ENCODE measurements around the gene CHRND. TPM values are rescaled to one million over a fixed set of nuclear protein-coding genes. Genes with fewer than 3 reads are reported as not detected.

CHRND gene
- total RNA-seq, 4 donors from 2014 or later, result not detected

DNA sequence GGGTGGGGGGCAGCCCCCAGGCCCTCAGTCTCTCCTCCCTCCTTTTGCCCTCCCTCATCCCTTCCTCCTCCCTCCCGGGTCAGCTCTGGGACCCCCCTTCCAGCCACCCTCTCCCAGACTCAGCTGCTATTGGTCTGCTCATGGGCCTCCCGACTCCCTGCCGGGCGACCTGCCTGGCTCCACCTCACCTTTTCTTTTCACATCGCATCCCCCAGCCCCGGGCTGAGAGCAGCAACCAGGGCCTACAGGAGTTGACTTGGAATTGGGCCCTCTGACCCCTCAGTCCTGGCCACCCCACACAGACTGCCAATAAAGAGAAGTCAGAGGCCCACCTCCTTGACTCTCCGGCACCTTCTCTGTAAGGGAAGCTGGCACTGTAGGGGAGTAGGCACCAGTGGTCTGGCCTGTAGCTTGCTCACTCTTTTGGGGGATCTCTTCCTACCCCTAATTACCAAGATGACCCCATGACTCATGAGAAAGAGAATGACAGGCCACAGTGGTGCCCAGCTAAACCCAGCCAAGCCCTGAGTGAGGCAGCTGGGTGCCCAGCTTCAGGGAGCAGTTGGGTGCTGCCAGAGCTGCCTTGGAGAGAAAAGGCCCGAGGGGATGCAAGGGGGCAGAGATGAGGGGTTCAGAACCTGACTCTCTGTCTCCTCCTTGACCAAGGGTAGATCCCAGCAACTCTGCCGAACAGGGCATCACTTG, 36.3 kb upstream of the CHRND start:
- H3K36me3 ChIP-seq, result no peaks in the 10 kb centered on the region
- 64 to 88% methylated on average over 6 to 7 of the region's 9 CpGs for WGBS, 2 donors
- H3K4me1 ChIP-seq, result peaks cover 8 to 31% (median 27%) of the 10 kb centered on the region in 3 donors
- H3K27me3 ChIP-seq, result peaks cover 0 to 67% (median 11%) of the 10 kb centered on the region in 4 donors
- DNase-seq, result no peak
- no peak for TF ChIP-seq POLR2A (IDR thresholded peaks at IDR 0.05)
- TF ChIP-seq, protein P1, sequence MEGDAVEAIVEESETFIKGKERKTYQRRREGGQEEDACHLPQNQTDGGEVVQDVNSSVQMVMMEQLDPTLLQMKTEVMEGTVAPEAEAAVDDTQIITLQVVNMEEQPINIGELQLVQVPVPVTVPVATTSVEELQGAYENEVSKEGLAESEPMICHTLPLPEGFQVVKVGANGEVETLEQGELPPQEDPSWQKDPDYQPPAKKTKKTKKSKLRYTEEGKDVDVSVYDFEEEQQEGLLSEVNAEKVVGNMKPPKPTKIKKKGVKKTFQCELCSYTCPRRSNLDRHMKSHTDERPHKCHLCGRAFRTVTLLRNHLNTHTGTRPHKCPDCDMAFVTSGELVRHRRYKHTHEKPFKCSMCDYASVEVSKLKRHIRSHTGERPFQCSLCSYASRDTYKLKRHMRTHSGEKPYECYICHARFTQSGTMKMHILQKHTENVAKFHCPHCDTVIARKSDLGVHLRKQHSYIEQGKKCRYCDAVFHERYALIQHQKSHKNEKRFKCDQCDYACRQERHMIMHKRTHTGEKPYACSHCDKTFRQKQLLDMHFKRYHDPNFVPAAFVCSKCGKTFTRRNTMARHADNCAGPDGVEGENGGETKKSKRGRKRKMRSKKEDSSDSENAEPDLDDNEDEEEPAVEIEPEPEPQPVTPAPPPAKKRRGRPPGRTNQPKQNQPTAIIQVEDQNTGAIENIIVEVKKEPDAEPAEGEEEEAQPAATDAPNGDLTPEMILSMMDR (IDR thresholded peaks at IDR 0.05), result no peak
- intact Hi-C loops (cut with DNase I), result no loop called here
- no peak overlapping the region for H3K27ac ChIP-seq
- no peaks in the 10 kb centered on the region for H3K9me3 ChIP-seq
- H3K4me3 ChIP-seq, result no peak overlapping the region

DNA sequence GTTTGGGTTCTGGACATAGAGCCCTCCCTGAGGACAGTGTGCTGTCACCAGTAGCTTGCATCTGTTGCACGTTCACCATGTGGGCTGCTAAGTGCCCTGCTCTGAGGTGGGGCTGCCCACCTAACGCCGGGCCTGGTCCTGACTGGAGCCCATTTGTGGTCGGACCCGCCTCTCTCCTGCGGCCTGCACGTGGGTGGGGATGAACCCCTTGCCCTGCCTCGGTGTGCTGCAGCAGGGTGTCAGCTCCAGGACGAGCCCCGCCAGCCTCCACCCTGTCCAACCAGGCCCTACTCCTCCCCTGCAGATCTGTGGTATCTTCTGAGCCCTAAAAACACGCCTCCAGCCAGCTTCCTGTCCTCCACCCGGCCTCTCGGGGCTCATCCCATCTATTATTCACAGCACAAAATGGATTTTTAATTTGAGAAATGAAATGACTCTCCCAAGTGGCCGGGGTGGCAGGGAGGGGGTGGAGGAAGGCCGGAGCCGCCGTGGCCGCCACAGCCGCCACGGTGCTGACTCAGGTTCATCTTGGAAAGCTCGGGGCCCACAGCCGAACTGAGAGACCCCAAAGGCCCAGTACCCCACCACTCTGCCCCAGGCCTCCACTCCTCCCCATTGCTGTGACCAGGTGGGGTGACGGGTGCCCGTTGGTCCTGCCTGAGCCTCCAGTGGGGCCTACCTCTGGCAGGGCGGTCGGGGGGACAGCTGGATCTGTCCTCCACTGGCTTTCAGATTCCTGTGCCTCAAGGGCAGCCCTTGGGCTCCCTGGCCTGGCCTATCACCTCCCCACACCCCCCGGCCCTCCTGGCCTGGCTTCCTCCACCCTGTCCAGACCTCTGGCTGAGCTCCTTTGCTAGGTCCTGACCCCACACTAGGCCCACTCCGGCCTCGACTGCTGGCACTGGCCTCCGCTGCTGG, 35.5 kb upstream of the CHRND start:
- no peaks in the 10 kb centered on the region for H3K9me3 ChIP-seq
- peaks cover 0 to 58% (median 10%) of the 10 kb centered on the region in 4 donors for H3K27me3 ChIP-seq
- H3K4me1 ChIP-seq, result peaks cover 8 to 27% (median 24%) of the 10 kb centered on the region in 3 donors
- no peak overlapping the region for H3K27ac ChIP-seq
- no peak overlapping the region for H3K4me3 ChIP-seq
- DNase-seq, result no peak
- intact Hi-C loops (cut with DNase I), result no loop called here
- TF ChIP-seq, protein P1 (IDR thresholded peaks at IDR 0.05), result no peak
- TF ChIP-seq POLR2A (IDR thresholded peaks at IDR 0.05), result no peak
- WGBS, 2 donors, result 86% methylated on average over 4 of the region's 30 CpGs; no CpG with 5 or more reads in 1 of the 2 donors
- no peaks in the 10 kb centered on the region for H3K36me3 ChIP-seq

DNA sequence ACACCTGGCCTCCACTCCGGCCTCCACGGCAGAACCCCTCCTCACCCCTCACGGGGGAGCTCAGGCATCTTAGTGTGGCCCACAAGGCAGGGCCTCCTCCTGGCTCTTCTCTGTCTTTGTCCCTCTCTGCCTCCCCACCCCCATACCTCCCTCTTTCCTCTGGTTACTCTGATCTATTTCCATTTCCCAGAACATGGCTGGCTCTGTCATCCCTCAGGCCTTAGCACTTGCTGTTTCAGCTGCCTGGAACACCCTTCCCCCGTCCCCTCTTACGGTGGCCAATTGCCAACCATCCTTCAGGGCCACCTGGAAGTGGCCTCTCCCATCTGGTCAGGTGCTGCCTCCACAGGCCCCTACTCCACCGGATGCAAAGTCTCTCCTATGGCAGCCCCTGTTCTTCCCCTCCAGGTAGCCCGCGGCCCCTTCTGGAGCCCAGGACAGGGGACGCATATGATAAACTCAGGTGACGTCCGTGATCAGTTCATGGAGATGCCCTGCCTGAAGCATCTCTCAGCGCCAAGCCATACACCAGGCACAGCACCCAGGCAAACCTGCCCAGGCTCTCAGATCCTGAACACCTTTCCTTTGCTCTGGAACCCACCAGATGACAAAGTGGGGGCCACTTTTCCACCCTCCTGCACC, 34.7 kb upstream of the CHRND start:
- Histone ChIP-seq H3K27ac (no peak overlapping the region), H3K36me3 (no peaks in the 10 kb centered on the region), H3K9me3 (no peaks in the 10 kb centered on the region), H3K4me1 (peaks cover 5 to 20% (median 16%) of the 10 kb centered on the region in 3 donors), H3K27me3 (peaks cover 0 to 51% (median 7%) of the 10 kb centered on the region in 4 donors), H3K4me3 (no peak overlapping the region)
- 86 to 88% methylated on average over 9 to 10 of the region's 12 CpGs for WGBS, 2 donors
- intact Hi-C loops (cut with DNase I), result no loop called here
- TF ChIP-seq, protein P1 (IDR thresholded peaks at IDR 0.05), result no peak
- no peak for TF ChIP-seq POLR2A (IDR thresholded peaks at IDR 0.05)
- no peak for DNase-seq

DNA sequence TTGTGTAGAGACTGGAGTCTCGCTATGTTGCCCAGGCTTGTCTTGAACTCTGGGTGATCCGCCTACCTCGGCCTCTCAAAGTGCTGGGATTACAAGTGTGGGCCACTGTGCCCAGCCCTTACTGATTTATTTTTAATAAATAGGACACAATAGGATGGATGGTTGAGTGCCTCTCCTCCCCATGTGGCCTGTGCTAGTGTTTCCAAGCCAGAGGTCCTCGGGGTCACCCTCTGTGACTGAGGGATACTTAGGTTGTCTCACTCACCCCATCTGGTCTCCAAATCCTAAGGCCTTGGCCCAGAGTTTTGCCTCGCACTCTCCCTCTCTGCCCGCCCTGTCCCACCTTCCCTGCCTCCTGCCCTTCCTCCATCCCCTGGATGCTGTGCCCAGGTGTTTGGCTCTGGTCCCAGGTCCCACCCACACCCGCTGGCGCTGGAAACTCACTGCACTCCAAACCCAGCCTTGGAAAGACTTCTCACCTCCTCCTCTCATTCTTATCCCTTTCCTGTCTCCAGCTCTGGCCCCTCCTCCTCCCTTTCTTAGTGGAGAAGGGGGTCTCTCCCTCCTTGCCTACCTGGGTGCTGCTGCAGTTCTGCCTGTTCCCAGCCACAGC, 33.6 kb upstream of the CHRND start:
- DNase-seq, result no peak
- WGBS, 2 donors, result 43 to 49% methylated on average over 8 of the region's 8 CpGs

More for the DNA sequence above, 33.6 kb upstream of the CHRND start:
- Histone ChIP-seq H3K36me3 (no peaks in the 10 kb centered on the region), H3K4me1 (peaks cover 0 to 9% (median 5%) of the 10 kb centered on the region in 3 donors), H3K27ac (no peak overlapping the region), H3K4me3 (no peak overlapping the region), H3K27me3 (peaks cover 0 to 46% (median 2%) of the 10 kb centered on the region in 4 donors), H3K9me3 (no peaks in the 10 kb centered on the region)
- no peak for TF ChIP-seq POLR2A (IDR thresholded peaks at IDR 0.05)
- TF ChIP-seq, protein P1 (IDR thresholded peaks at IDR 0.05), result no peak
- intact Hi-C loops (cut with DNase I), result no loop called here
